SK-N-SH treated with all-trans-retinoic acid at 6 μM for 48 hours (cell line): ENCODE results near the gene APOA5.
"Not testable (repeated sequence)": the region's sequence is repeated elsewhere in the genome, so short reads cannot be mapped to it uniquely, and the experiment has no call there.

Experiments used
- ATAC-seq: fragments of 200-7000 bp; cut with Tn5 transposase; 3 replicates; pipeline ENCODE4 v1.9.1; 2020; ENCODE audit warnings: mild to moderate bottlenecking, moderate library complexity
- ARNTL ChIP-seq: fragments of 450-650 bp; formaldehyde crosslinking; IDR thresholded peaks from 2 replicates; pipeline ENCODE4 v1.5.0; 2020; ENCODE audit warnings: low read depth, mild to moderate bottlenecking, moderate library complexity, borderline replicate concordance
- CREB5 ChIP-seq: fragments of 250-450 bp; sonication (Bioruptor Pico); IDR thresholded peaks from 2 replicates; pipeline ENCODE4 v1.5.1; 2020; ENCODE audit warnings: low read depth, mild to moderate bottlenecking, moderate library complexity
- ESRRG ChIP-seq: fragments of 250-450 bp; sonication (Bioruptor Pico); IDR thresholded peaks from 2 replicates; pipeline ENCODE4 v1.6.1; 2021; ENCODE audit warnings: mild to moderate bottlenecking
- GLIS3 ChIP-seq: fragments of 250-450 bp; sonication (Bioruptor Pico); IDR thresholded peaks from 2 replicates; pipeline ENCODE4 v1.5.0; 2020; ENCODE audit warnings: mild to moderate bottlenecking, moderate library complexity
- ISL1 ChIP-seq: fragments of 250-450 bp; sonication (Bioruptor Pico); IDR thresholded peaks from 2 replicates; pipeline ENCODE4 v2.1.2; 2022; ENCODE audit warnings: mild to moderate bottlenecking, moderate library complexity
- OSR1 ChIP-seq: fragments of 250-450 bp; sonication (Bioruptor Pico); IDR thresholded peaks from 2 replicates; pipeline ENCODE4 v1.8.0; 2022; ENCODE audit warnings: moderate library complexity, mild to moderate bottlenecking, inconsistent platforms
- PATZ1 ChIP-seq: fragments of 250-450 bp; sonication (Bioruptor Pico); IDR thresholded peaks from 2 replicates; pipeline ENCODE4 v1.8.0; 2020; ENCODE audit warnings: mild to moderate bottlenecking, moderate library complexity, borderline replicate concordance
- PPARA ChIP-seq: fragments of 250-450 bp; sonication (Bioruptor Pico); IDR thresholded peaks from 2 replicates; pipeline ENCODE4 v1.5.0; 2020; ENCODE audit warnings: mild to moderate bottlenecking, borderline replicate concordance
- RARB ChIP-seq: fragments of 250-450 bp; sonication (Bioruptor Pico); IDR thresholded peaks from 2 replicates; pipeline ENCODE4 v1.8.0; 2021; ENCODE audit warnings: mild to moderate bottlenecking, moderate library complexity
- SNAI2 ChIP-seq: fragments of 250-450 bp; sonication (Bioruptor Pico); IDR thresholded peaks from 2 replicates; pipeline ENCODE4 v1.5.0; 2020; ENCODE audit warnings: mild to moderate bottlenecking, moderate library complexity
- TCF4 ChIP-seq: fragments of 250-450 bp; sonication (Bioruptor Pico); IDR thresholded peaks from 2 replicates; pipeline ENCODE4 v1.8.0; 2021; ENCODE audit warnings: mild to moderate bottlenecking, moderate library complexity, borderline replicate concordance
- TSHZ2 ChIP-seq: fragments of 250-450 bp; sonication (Bioruptor Pico); IDR thresholded peaks from 2 replicates; pipeline ENCODE4 v1.5.0; 2020; ENCODE audit warnings: mild to moderate bottlenecking, moderate library complexity
- ZC3H10 ChIP-seq: fragments of 250-450 bp; sonication (Bioruptor Pico); IDR thresholded peaks from 2 replicates; pipeline ENCODE4 v1.5.1; 2021; ENCODE audit warnings: mild to moderate bottlenecking, moderate library complexity
- ZFP3 ChIP-seq: fragments of 250-450 bp; sonication (Bioruptor Pico); IDR thresholded peaks from 2 replicates; pipeline ENCODE4 v1.5.0; 2020; ENCODE audit warnings: mild to moderate bottlenecking, moderate library complexity
- ZFP30 ChIP-seq: fragments of 450-650 bp; formaldehyde crosslinking; IDR thresholded peaks from 2 replicates; pipeline ENCODE4 v1.5.0; 2022; ENCODE audit warnings: mild to moderate bottlenecking, moderate library complexity
- ZNF565 ChIP-seq: fragments of 450-650 bp; formaldehyde crosslinking; conservative IDR thresholded peaks from 2 replicates; pipeline ENCODE4 v1.5.0; 2020; ENCODE audit warnings: low read depth, mild to moderate bottlenecking, moderate library complexity
- ZNF70 ChIP-seq: fragments of 450-650 bp; formaldehyde crosslinking; IDR thresholded peaks from 2 replicates; pipeline ENCODE4 v1.5.0; 2020; ENCODE audit warnings: mild to moderate bottlenecking, moderate library complexity
- ZNF8 ChIP-seq: fragments of 450-650 bp; formaldehyde crosslinking; IDR thresholded peaks from 2 replicates; pipeline ENCODE4 v1.5.0; 2020; ENCODE audit warnings: mild to moderate bottlenecking, moderate library complexity

The APOA5 gene

GRCh38 chr11:116762132-116762531 is 29.5 kb downstream of the APOA5 start:
- ATAC-seq, result no peak
- TF ChIP-seq OSR1 (CRISPR knock-in tag) (no peak), ARNTL (CRISPR knock-in tag) (no peak), ISL1 (CRISPR knock-in tag) (no peak), SNAI2 (no peak), TCF4 (no peak), TSHZ2 (CRISPR knock-in tag) (no peak), GLIS3 (CRISPR knock-in tag) (no peak), CREB5 (CRISPR knock-in tag) (no peak), RARB (no peak), ZFP3 (CRISPR knock-in tag) (no peak)

DNA sequence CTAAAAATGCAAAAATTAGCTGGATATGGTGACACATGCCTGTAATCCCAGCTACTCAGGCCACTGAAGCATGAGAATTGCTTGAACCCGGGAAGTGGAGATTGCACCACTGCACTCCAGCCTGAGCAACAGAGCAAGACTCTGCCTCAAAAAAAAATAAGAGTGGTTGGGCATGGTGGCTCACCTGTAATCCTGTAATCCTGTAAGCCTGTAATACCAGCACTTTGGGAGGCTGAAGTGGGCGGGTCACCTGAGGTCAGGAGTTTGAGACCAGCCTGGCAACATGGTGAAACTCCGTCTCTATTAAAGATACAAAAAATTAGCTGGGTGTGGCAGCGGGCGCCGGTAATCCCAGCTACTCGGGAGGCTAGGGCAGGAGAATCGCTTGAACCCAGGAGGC is 35.6 kb downstream of the APOA5 start:
- not testable (repeated sequence) for ATAC-seq

- no peak for ATAC-seq
- TF ChIP-seq OSR1 (CRISPR knock-in tag) (no peak), TSHZ2 (CRISPR knock-in tag) (no peak), ZNF565 (no peak), ZNF70 (CRISPR knock-in tag) (no peak), ZC3H10 (CRISPR knock-in tag) (no peak)
Measured at GRCh38 chr11:116750070-116750718, 41.5 kb downstream of the APOA5 start.

DNA sequence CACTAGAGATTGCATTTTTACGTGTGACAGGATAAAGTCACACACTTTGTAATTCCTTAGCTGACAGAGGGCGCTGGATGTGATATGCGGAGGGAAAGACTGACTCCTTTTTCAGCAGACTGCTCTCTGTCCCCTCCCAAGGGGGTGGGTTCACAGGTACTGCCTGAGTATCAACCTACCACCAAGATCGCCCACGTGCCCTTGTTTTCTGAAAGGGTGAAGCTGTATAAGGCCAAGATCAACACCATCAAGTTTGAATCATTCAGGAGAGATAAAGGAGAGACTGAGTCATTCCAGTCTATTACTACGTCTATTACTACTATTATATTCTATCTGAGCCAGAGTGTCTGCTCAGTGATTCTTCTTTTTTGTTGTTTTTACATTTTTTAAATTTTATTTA is 49.6 kb downstream of the APOA5 start:
- no peak; the same call in 2 of the 3 replicates for ATAC-seq
- no peak for TF ChIP-seq ZNF8 (CRISPR knock-in tag)
- TF ChIP-seq PATZ1 (CRISPR knock-in tag), result no peak
- no peak for TF ChIP-seq OSR1 (CRISPR knock-in tag)
- no peak for TF ChIP-seq PPARA (CRISPR knock-in tag)
- no peak for TF ChIP-seq ZC3H10 (CRISPR knock-in tag)
- TF ChIP-seq TSHZ2 (CRISPR knock-in tag), result no peak
- no peak for TF ChIP-seq ESRRG
- no peak for TF ChIP-seq ZNF70 (CRISPR knock-in tag)
- TF ChIP-seq ZFP30 (CRISPR knock-in tag), result no peak
- no peak for TF ChIP-seq ZNF565
- no peak for TF ChIP-seq ISL1 (CRISPR knock-in tag)
- no peak for TF ChIP-seq TCF4
- TF ChIP-seq, all 23 proteins: peak for 0
